Measurements from ENCODE around the gene SPOCK3.

GRCh38 chr4:166886718-166887117 is 347.6 kb downstream of the SPOCK3 start:
- TF ChIP-seq CTCF (IDR thresholded peaks at IDR 0.05; ENCODE audit: borderline replicate concordance, extremely low read depth, low read length, poor library complexity, severe bottlenecking) = no peak
- TF ChIP-seq EZH2 (IDR thresholded peaks at IDR 0.05; ENCODE audit: borderline replicate concordance, low read depth, low read length, severe bottlenecking) = no peak

Measured in DND-41 (cell line).